K562 (cell line): ENCODE results near the gene RPL19. TPM values are rescaled to one million over a fixed set of nuclear protein-coding genes. Genes with fewer than 3 reads are reported as not detected.

Source experiments
- CEBPG ChIP-seq, 3 experiments: fragments of 200-800 bp in 1 of 3; sonication (Bioruptor generic) in 1 of 3; sonication (generic) in 1 of 3; formaldehyde crosslinking in 1 of 3; IDR thresholded peaks in 2 of 3; conservative IDR thresholded peaks in 1 of 3; 2 replicates each; pipeline versions ENCODE4 v1.6.1 to v1.8.0; 2016 to 2022; ENCODE audit warnings: missing compliant biosample characterization in 2 of 3, missing genetic modification characterization in 2 of 3, mild to moderate bottlenecking in 1 of 3, missing genetic modification reagents in 1 of 3
- CGGBP1 ChIP-seq: fragments of 250-450 bp; sonication (Bioruptor Pico); IDR thresholded peaks from 2 replicates; pipeline ENCODE4 v1.9.0; 2021; ENCODE audit warnings: mild to moderate bottlenecking
- CHD7 ChIP-seq: fragments of 200-600 bp; sonication (generic); IDR thresholded peaks from one replicate; pipeline ENCODE4 v1.6.1; 2012; ENCODE audit warnings: mild to moderate bottlenecking, low read depth, low read length, inconsistent platforms
- KDM5B ChIP-seq: fragments of 200-600 bp; sonication (generic); IDR thresholded peaks from 2 replicates; pipeline ENCODE4 v1.6.1; 2012; ENCODE audit warnings: low read depth, mild to moderate bottlenecking, moderate library complexity, low read length, control low read depth, inconsistent platforms; ENCODE audit not compliant: insufficient replicate concordance
- ZFX ChIP-seq: sonication (generic); formaldehyde crosslinking; IDR thresholded peaks from 2 replicates; pipeline ENCODE4 v1.8.0; 2022; ENCODE audit warnings: mild to moderate bottlenecking, missing genetic modification reagents, moderate library complexity
- ZNF77 ChIP-seq: fragments of 250-450 bp; sonication (Bioruptor Pico); IDR thresholded peaks from 2 replicates; pipeline ENCODE4 v1.5.0; 2020
- polyA plus RNA-seq, 8 experiments: library from polyadenylated mRNA; depleted of rRNA in 4 of 8; stranded (reverse) in 5 of 8; unstranded in 3 of 8; fragments of >200 nt; fragmentation: Nextera tagmentation in 2 of 8; fragmentation: Illumina TruSeq in 1 of 8; extraction: Ambion mirVana in 2 of 8; extraction: Trizol in 1 of 8; gene quantifications; 2 replicates each; pipeline versions ENCODE4 v1.2.1 to v1.2.3, GENCODE V29; 2011 to 2014; ENCODE audit warnings: inconsistent platforms in 1 of 8, missing spikeins in 1 of 8
- total RNA-seq, 7 experiments: library from RNA; depleted of rRNA in 6 of 7; stranded (reverse); fragments of >200 nt in 6 of 7; fragmentation: Illumina TruSeq in 2 of 7; extraction: Trizol in 2 of 7; gene quantifications; 2 replicates each; pipeline versions ENCODE4 v1.2.1 to v1.2.3, GENCODE V29; 2011 to 2021; ENCODE audit warnings: low replicate concordance in 1 of 7
- TF ChIP-seq, protein P1 (sequence below), 2 experiments: IDR thresholded peaks; 2 replicates each; pipeline ENCODE4 v1.6.1; 2012; ENCODE audit warnings: improper control_type of control experiment in 2 of 2, low read depth in 2 of 2, low read length in 2 of 2, borderline replicate concordance in 1 of 2

Gene RPL19
- total and polyA plus RNA-seq, 9 of the 15 experiments (the other 6 are each of a cell fraction or from before 2014, with no cell fraction given): 2,263 to 4,614 (median 3,727) TPM

GRCh38 chr17:39229274-39229913, 29.3 kb downstream of the RPL19 start (continued):
- TF ChIP-seq CHD7 (no peak), KDM5B (no peak), CGGBP1 (CRISPR knock-in tag) (no peak), ZFX (CRISPR knock-in tag) (no peak), CEBPG (CRISPR knock-in tag; IDR thresholded peaks at IDR 0.05) (no peak), CEBPG (tag; conservative IDR thresholded peaks at IDR 0.05 in 1 of 2, IDR thresholded peaks at IDR 0.05 in 1 of 2) (no peak), ZNF77 (CRISPR knock-in tag) (no peak)
- TF ChIP-seq, protein P1, sequence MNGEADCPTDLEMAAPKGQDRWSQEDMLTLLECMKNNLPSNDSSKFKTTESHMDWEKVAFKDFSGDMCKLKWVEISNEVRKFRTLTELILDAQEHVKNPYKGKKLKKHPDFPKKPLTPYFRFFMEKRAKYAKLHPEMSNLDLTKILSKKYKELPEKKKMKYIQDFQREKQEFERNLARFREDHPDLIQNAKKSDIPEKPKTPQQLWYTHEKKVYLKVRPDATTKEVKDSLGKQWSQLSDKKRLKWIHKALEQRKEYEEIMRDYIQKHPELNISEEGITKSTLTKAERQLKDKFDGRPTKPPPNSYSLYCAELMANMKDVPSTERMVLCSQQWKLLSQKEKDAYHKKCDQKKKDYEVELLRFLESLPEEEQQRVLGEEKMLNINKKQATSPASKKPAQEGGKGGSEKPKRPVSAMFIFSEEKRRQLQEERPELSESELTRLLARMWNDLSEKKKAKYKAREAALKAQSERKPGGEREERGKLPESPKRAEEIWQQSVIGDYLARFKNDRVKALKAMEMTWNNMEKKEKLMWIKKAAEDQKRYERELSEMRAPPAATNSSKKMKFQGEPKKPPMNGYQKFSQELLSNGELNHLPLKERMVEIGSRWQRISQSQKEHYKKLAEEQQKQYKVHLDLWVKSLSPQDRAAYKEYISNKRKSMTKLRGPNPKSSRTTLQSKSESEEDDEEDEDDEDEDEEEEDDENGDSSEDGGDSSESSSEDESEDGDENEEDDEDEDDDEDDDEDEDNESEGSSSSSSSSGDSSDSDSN (IDR thresholded peaks at IDR 0.05; ENCODE audit: borderline replicate concordance in 1 of 2, low read depth in 2 of 2, low read length in 2 of 2): no peak
